ENCODE measurements around the gene MCF2L2. TPM values are rescaled to one million over a fixed set of nuclear protein-coding genes. Genes with fewer than 3 reads are reported as not detected.
A peak's percentile ranks its signal among the peaks of the same experiment; 100 is the strongest.

MCF2L2 gene
- total RNA-seq, 4 donors from 2014 or later: 0.61 to 2.9 (median 1.3) TPM

DNA sequence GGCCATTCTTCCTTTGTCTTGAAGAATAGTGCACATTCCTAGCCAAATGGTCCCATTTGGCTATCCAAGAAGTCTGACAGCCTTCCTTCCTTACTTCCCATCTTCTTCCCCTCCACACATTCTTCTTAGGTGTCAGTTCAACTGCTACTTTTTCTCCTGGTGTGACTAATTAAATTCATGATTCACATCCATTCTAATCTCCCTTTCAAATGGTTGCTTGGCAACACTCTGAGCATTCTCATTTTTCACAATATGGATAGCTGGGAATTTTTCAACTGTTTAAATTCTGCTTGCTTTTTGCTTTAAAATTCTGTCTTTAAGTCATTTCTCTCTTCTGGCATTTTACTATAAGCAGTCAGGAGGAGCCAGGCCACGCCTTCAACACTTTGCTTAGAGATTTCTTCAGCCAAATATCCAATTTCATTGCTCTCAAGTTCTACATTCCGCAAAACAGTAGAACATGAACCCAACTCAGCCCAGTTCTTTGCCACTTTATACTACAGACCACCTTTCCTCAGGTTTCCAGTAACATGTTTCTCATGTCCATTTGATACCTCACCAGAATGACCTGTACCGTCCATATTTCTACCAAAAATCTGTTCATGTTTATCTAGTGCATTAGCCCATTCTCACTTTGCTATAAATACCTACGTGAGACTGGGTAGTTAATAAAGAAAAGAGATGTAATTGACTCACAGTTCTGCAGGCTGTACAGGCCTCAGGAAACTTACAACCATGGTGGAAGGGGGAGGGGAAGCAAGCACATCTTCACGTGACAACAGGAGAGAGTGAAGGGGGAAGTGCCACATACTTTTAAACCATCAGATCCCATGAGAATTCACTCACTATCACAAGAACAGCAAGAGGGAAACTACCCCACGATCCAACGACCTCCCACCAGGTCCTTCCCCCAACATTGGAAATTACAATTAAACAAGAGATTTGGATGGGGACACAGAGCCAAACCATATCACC lies 31.9 kb upstream of the MCF2L2 start:
- intact Hi-C loops (cut with DNase I): no loop called here
- no peak for TF ChIP-seq POLR2A (IDR thresholded peaks at IDR 0.05)
- no peak for DNase-seq
- Histone ChIP-seq H3K27me3 (no peaks in the 10 kb centered on the region), H3K4me1 (no peaks in the 10 kb centered on the region), H3K36me3 (no peaks in the 10 kb centered on the region), H3K4me3 (no peak overlapping the region), H3K9me3 (no peaks in the 10 kb centered on the region), H3K27ac (no peak overlapping the region)
- WGBS, 2 donors: 83 to 85% methylated on average over 7 of the region's 7 CpGs

DNA sequence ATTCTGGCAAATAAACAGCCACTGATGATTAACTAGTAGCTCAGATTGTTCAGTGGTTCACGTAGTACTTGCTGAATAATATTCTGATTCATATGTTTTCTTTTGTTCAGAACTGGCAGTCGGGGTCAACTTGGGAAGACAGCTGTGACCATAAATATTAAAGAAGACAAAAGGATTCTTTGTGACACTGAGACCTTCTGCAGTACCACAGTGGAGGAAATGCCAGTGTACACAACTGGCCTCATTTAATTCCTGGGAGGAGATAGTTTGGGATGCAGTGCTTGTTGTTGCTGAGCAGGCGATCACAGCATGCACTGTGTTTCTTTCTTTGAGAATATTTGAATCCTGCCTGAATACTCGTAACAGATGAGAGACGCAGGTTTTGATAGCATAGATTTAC lies 26.7 kb upstream of the MCF2L2 start:
- DNase-seq: no peak
- Histone ChIP-seq H3K4me1 (peaks cover 0 to under 1% (median 0%) of the 10 kb centered on the region in 3 donors), H3K36me3 (no peaks in the 10 kb centered on the region), H3K27me3 (no peaks in the 10 kb centered on the region), H3K4me3 (no peak overlapping the region), H3K27ac (no peak overlapping the region), H3K9me3 (no peaks in the 10 kb centered on the region)
- intact Hi-C loops (cut with DNase I): no loop called here
- TF ChIP-seq, protein P1, sequence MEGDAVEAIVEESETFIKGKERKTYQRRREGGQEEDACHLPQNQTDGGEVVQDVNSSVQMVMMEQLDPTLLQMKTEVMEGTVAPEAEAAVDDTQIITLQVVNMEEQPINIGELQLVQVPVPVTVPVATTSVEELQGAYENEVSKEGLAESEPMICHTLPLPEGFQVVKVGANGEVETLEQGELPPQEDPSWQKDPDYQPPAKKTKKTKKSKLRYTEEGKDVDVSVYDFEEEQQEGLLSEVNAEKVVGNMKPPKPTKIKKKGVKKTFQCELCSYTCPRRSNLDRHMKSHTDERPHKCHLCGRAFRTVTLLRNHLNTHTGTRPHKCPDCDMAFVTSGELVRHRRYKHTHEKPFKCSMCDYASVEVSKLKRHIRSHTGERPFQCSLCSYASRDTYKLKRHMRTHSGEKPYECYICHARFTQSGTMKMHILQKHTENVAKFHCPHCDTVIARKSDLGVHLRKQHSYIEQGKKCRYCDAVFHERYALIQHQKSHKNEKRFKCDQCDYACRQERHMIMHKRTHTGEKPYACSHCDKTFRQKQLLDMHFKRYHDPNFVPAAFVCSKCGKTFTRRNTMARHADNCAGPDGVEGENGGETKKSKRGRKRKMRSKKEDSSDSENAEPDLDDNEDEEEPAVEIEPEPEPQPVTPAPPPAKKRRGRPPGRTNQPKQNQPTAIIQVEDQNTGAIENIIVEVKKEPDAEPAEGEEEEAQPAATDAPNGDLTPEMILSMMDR (IDR thresholded peaks at IDR 0.05): no peak
- TF ChIP-seq POLR2A (IDR thresholded peaks at IDR 0.05): no peak
- 71 to 77% methylated on average over 5 of the region's 5 CpGs for WGBS, 2 donors

DNA sequence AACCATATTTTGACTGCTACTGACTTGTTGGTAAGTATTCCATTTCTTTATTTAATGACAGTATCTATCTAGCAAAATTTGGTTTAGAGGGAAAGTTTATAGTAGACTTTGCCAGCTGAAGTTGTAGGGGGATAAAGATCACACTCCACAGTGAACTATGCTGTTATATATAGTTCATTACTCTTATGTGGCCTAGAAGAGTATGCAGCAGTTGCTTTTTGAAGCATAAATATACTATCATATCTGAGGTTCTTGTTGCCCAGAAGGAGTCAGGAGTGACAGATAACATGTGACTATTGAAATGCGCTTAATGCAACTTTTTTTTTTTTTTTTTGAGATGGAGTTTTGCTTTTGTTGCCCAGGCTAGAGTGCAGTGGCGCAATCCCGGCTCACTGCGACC lies 25.6 kb upstream of the MCF2L2 start:
- TF ChIP-seq, protein P1 (IDR thresholded peaks at IDR 0.05): no peak
- no peak for TF ChIP-seq POLR2A (IDR thresholded peaks at IDR 0.05)
- Histone ChIP-seq H3K27ac (no peak overlapping the region), H3K4me1 (peaks cover 0 to 11% (median 0%) of the 10 kb centered on the region in 3 donors), H3K9me3 (no peaks in the 10 kb centered on the region), H3K4me3 (no peak overlapping the region), H3K27me3 (no peaks in the 10 kb centered on the region), H3K36me3 (no peaks in the 10 kb centered on the region)
- intact Hi-C loops (cut with DNase I): no loop called here
- DNase-seq: no peak
- WGBS, 2 donors: 94 to 96% methylated on average over 4 of the region's 4 CpGs

DNA sequence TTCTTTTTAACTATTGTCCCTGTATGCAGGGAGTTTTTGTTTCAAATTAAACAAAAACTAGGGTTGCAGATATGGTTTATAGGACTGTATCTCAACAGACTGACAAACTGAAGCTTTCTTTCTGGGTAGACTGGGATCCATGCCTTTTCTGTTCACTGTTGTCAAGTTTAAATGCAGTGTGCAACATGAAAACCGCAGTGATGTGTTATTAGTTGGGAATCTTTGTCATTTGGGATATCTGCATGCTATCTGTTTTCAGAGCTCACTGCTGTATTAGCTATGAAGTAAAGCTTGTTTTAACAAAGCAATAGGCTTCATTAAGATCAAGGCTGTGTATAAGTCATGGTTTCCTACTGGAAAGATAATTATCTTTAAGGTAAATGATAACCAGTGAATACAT lies 21.4 kb upstream of the MCF2L2 start:
- 75 to 92% methylated on average over 1 of the region's 1 CpG for WGBS, 2 donors
- H3K27me3 ChIP-seq: no peaks in the 10 kb centered on the region
- peak overlapping the region in 1 of 4 donors; percentile 30 for H3K27ac ChIP-seq
- no peak for TF ChIP-seq POLR2A (IDR thresholded peaks at IDR 0.05)
- TF ChIP-seq, protein P1 (IDR thresholded peaks at IDR 0.05): no peak
- intact Hi-C loops (cut with DNase I): no loop called here
- no peak for DNase-seq
- H3K4me3 ChIP-seq: peak overlapping the region in 1 of 4 donors; percentile 37
- no peaks in the 10 kb centered on the region for H3K9me3 ChIP-seq
- no peaks in the 10 kb centered on the region for H3K36me3 ChIP-seq
- H3K4me1 ChIP-seq: peaks cover 0 to 31% (median 3%) of the 10 kb centered on the region in 3 donors

DNA sequence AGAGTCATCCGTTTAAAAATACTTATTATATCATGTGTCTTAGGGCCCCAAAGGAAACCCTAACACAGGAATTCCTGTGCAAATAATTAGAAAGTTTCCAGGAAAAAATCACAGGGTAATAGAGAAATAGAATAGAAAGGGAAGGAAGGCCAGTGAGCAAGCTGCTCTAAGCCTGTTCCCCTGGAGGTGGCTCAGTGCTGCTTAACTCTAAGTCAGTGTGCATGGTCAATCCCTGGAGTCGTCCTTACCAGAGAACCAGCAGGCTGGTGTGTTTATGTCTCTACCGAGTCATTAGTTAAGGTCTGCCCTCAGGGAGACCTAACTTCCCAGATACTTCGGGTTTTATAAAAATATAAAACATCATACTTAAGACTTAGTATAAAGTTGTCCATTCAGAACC lies 21.0 kb upstream of the MCF2L2 start:
- no peak for DNase-seq
- Histone ChIP-seq H3K9me3 (peaks cover 0 to 2% (median 0%) of the 10 kb centered on the region in 3 donors), H3K4me1 (peaks cover 0 to 31% (median 3%) of the 10 kb centered on the region in 3 donors), H3K36me3 (no peaks in the 10 kb centered on the region), H3K4me3 (peak overlapping the region in 1 of 4 donors; percentile 37), H3K27ac (peak overlapping the region in 1 of 4 donors; percentile 30), H3K27me3 (no peaks in the 10 kb centered on the region)
- no peak for TF ChIP-seq POLR2A (IDR thresholded peaks at IDR 0.05)
- TF ChIP-seq, protein P1 (IDR thresholded peaks at IDR 0.05): no peak
- WGBS, 2 donors: 35 to 53% methylated on average over 4 of the region's 4 CpGs
- intact Hi-C loops (cut with DNase I): no loop called here
